GM23338 (cell line): Measurements from ENCODE around the gene FER. TPM values are rescaled to one million over a fixed set of nuclear protein-coding genes. Genes with fewer than 3 reads are reported as not detected.

Source experiments
- ATAC-seq: fragments of 200-7000 bp; cut with Tn5 transposase; 3 replicates; pipeline ENCODE4 v1.9.1; 2020
- DNase-seq: peaks from one replicate; pipeline ENCODE4 v3.0.0-alpha.2; 2015; ENCODE audit warnings: low spot score
- H2AFZ ChIP-seq: fragments of 200-600 bp; sonication (generic); 2 replicates; pipeline ENCODE4 v1.8.0; 2016; ENCODE audit warnings: antibody characterized with exemption, mild to moderate bottlenecking, moderate library complexity
- H3F3A ChIP-seq: fragments of 200-600 bp; sonication (generic); replicated peaks from 2 replicates; pipeline ENCODE4 v1.8.0; 2017; ENCODE audit warnings: antibody characterized with exemption, mixed run types, low read depth
- H3K27ac ChIP-seq: fragments of 200-600 bp; sonication (generic); 2 replicates; pipeline ENCODE4 v1.6.1; 2016; ENCODE audit warnings: low read depth
- H3K27me3 ChIP-seq: fragments of 200-600 bp; sonication (generic); 2 replicates; pipeline ENCODE4 v1.8.0; 2016; ENCODE audit warnings: mild to moderate bottlenecking, mixed run types, moderate library complexity; ENCODE audit not compliant: insufficient read depth
- H3K36me3 ChIP-seq: fragments of 200-600 bp; sonication (generic); 2 replicates; pipeline ENCODE4 v1.8.0; 2016; ENCODE audit warnings: mild to moderate bottlenecking; ENCODE audit not compliant: insufficient read depth
- H3K4me1 ChIP-seq: fragments of 200-600 bp; sonication (generic); 2 replicates; pipeline ENCODE4 v1.8.0; 2016; ENCODE audit warnings: mild to moderate bottlenecking, moderate library complexity; ENCODE audit not compliant: insufficient read depth
- H3K4me2 ChIP-seq: fragments of 200-600 bp; sonication (generic); 2 replicates; pipeline ENCODE4 v1.7.1; 2017; ENCODE audit warnings: mixed run types
- H3K4me3 ChIP-seq: fragments of 200-600 bp; sonication (generic); 2 replicates; pipeline ENCODE4 v1.6.1; 2016; ENCODE audit warnings: mixed run types
- H3K79me2 ChIP-seq: fragments of 200-600 bp; sonication (generic); replicated peaks from 2 replicates; pipeline ENCODE4 v1.8.0; 2017; ENCODE audit warnings: mild to moderate bottlenecking; ENCODE audit not compliant: insufficient read depth
- H3K9me2 ChIP-seq: fragments of 200-600 bp; sonication (generic); 2 replicates; pipeline ENCODE4 v1.8.0; 2017; ENCODE audit not compliant: insufficient read depth
- H4K20me1 ChIP-seq: fragments of 200-600 bp; sonication (generic); replicated peaks from 2 replicates; pipeline ENCODE4 v1.8.0; 2017; ENCODE audit warnings: mild to moderate bottlenecking; ENCODE audit not compliant: insufficient read depth
- H3K27ac Mint-ChIP-seq: 2 replicates; pipeline ENCODE4 v1.8.0; 2020; ENCODE audit warnings: inconsistent platforms, mild to moderate bottlenecking, moderate library complexity, mixed read lengths
- H3K27me3 Mint-ChIP-seq: 3 replicates; pipeline ENCODE4 v1.8.0; 2022; ENCODE audit warnings: low read depth, mild to moderate bottlenecking, moderate library complexity, mixed read lengths, inconsistent platforms; ENCODE audit not compliant: insufficient read depth, poor library complexity
- H3K36me3 Mint-ChIP-seq: 3 replicates; pipeline ENCODE4 v1.8.0; 2021; ENCODE audit warnings: low read depth, mild to moderate bottlenecking, inconsistent platforms, moderate library complexity, mixed read lengths
- H3K4me1 Mint-ChIP-seq: 3 replicates; pipeline ENCODE4 v1.8.0; 2020; ENCODE audit warnings: mild to moderate bottlenecking, inconsistent platforms, mixed read lengths
- H3K4me3 Mint-ChIP-seq: 3 replicates; pipeline ENCODE4 v1.8.0; 2021; ENCODE audit warnings: moderate library complexity, mild to moderate bottlenecking, inconsistent platforms, mixed read lengths
- H3K9me3 Mint-ChIP-seq: 3 replicates; pipeline ENCODE4 v1.8.0; 2020; ENCODE audit warnings: moderate library complexity, mild to moderate bottlenecking, inconsistent platforms, mixed read lengths
- CREB1 ChIP-seq: fragments of 250-450 bp; sonication (Bioruptor Pico); IDR thresholded peaks from 2 replicates; pipeline ENCODE4 v1.5.0; 2020; ENCODE audit warnings: low read depth, mild to moderate bottlenecking, moderate library complexity
- CTCF ChIP-seq, 2 experiments: fragments of 200-600 bp in 1 of 2; sonication (generic) in 1 of 2; conservative IDR thresholded peaks; 2 replicates each; pipeline versions ENCODE4 v1.5.1 to v1.6.1; 2016 to 2017; ENCODE audit warnings: antibody characterized with exemption in 2 of 2, low read depth in 2 of 2, mild to moderate bottlenecking in 2 of 2, moderate library complexity in 1 of 2
- EZH2phosphoT487 ChIP-seq: fragments of 200-600 bp; sonication (generic); IDR thresholded peaks from one replicate; pipeline ENCODE4 v1.8.1; 2018; ENCODE audit warnings: antibody characterized with exemption; ENCODE audit not compliant: unreplicated experiment
- POLR2AphosphoS5 ChIP-seq: IDR thresholded peaks from 2 replicates; pipeline ENCODE4 v1.6.1; 2016; ENCODE audit warnings: antibody characterized with exemption, low read depth
- STAT1 ChIP-seq: IDR thresholded peaks from one replicate; pipeline ENCODE4 v1.6.1; 2016; ENCODE audit warnings: antibody characterized with exemption; ENCODE audit not compliant: unreplicated experiment
- ZNF114 ChIP-seq: fragments of 250-450 bp; sonication (Bioruptor Pico); IDR thresholded peaks from 2 replicates; pipeline ENCODE4 v1.5.0; 2020; ENCODE audit warnings: mild to moderate bottlenecking, moderate library complexity
- ZNF462 ChIP-seq: fragments of 250-450 bp; sonication (Bioruptor Pico); IDR thresholded peaks from 2 replicates; pipeline ENCODE4 v1.5.0; 2020; ENCODE audit warnings: mild to moderate bottlenecking, moderate library complexity
- polyA plus RNA-seq: library from polyadenylated mRNA; unstranded; fragments of >200 nt; fragmentation: Nextera tagmentation; extraction: Ambion mirVana; gene quantifications from 2 replicates; pipeline ENCODE4 v1.2.1, GENCODE V29; 2016
- total RNA-seq: library from RNA; depleted of rRNA; stranded (reverse); fragments of >200 nt; shearing (Covaris generic); gene quantifications from 2 replicates; pipeline ENCODE4 v1.2.3, GENCODE V29; 2014
- TF ChIP-seq, protein P1 (sequence below): IDR thresholded peaks from 2 replicates; pipeline ENCODE4 v1.6.1; 2016; ENCODE audit warnings: antibody characterized with exemption

Gene FER
- total and polyA plus RNA-seq, 2 experiments from 2014 or later = 17.4 to 34.8 TPM

DNA sequence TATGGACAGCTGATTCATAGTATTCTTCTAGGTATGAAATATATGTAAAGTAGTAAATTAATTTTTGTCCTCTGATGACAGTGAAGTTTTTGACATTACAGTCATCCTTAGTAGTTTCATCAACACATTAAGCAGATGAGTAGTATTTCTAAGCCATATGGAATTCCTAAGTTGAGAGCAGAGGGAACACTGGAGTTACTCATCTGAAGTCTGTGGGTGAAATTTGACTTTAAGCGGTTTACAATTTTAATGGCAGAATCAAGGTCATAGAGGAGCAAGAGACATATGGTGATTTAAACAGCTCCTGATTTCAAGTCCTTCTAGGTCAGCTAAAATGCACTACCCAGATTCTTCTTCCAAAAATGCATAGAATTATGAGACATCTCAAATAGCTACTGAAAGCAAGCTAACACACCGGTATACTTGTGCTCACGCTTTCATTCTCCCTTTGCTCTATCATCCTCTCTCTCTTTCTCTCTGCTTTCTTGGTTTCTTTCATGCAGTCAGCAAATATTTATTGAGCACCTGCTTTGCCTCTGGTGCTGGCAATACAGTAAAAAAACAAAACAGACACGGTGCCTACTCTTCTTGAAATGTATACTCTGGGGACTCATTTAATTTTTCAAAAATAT is 235.9 kb downstream of the FER start:
- DNase-seq = no peak
- no peaks in the 10 kb centered on the region for H3K27me3 Mint-ChIP-seq
- no peaks in the 10 kb centered on the region for H3K4me1 ChIP-seq
- no peaks in the 10 kb centered on the region; the same call in 1 of the 2 replicates for H3K36me3 ChIP-seq
- no peaks in the 10 kb centered on the region for H4K20me1 ChIP-seq
- no peak for ATAC-seq
- H3K4me2 ChIP-seq = no peak overlapping the region
- H3F3A ChIP-seq = no peaks in the 10 kb centered on the region
- H3K27ac ChIP-seq = no peak overlapping the region
- no peak overlapping the region for H3K4me3 ChIP-seq
- no peaks in the 10 kb centered on the region for H3K9me2 ChIP-seq
- peaks cover 7% of the 10 kb centered on the region for H3K4me1 Mint-ChIP-seq
- no peak overlapping the region for H3K27ac Mint-ChIP-seq
- H3K79me2 ChIP-seq = no peaks in the 10 kb centered on the region
- H2AFZ ChIP-seq = no peak overlapping the region
- H3K4me3 Mint-ChIP-seq = no peak overlapping the region
- no peaks in the 10 kb centered on the region for H3K27me3 ChIP-seq
- H3K36me3 Mint-ChIP-seq = peaks cover 23% of the 10 kb centered on the region; the same call in 2 of the 3 replicates
- peaks cover 12% of the 10 kb centered on the region; the same call in 2 of the 3 replicates for H3K9me3 Mint-ChIP-seq
- TF ChIP-seq EZH2phosphoT487 = no peak
- TF ChIP-seq CREB1 (CRISPR knock-in tag) = no peak
- TF ChIP-seq CTCF (conservative IDR thresholded peaks at IDR 0.05; ENCODE audit: low read depth in 2 of 2) = no peak
- TF ChIP-seq, protein P1, sequence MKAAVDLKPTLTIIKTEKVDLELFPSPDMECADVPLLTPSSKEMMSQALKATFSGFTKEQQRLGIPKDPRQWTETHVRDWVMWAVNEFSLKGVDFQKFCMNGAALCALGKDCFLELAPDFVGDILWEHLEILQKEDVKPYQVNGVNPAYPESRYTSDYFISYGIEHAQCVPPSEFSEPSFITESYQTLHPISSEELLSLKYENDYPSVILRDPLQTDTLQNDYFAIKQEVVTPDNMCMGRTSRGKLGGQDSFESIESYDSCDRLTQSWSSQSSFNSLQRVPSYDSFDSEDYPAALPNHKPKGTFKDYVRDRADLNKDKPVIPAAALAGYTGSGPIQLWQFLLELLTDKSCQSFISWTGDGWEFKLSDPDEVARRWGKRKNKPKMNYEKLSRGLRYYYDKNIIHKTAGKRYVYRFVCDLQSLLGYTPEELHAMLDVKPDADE = no peak
- no peak for TF ChIP-seq POLR2AphosphoS5
- TF ChIP-seq STAT1 = no peak
- TF ChIP-seq ZNF114 (CRISPR knock-in tag) = no peak
- no peak for TF ChIP-seq ZNF462 (CRISPR knock-in tag)
